Measurements from ENCODE around the gene B4GALNT4.
"Not testable (repeated sequence)": the region's sequence is repeated elsewhere in the genome, so short reads cannot be mapped to it uniquely, and the experiment has no call there.

The B4GALNT4 gene

DNA sequence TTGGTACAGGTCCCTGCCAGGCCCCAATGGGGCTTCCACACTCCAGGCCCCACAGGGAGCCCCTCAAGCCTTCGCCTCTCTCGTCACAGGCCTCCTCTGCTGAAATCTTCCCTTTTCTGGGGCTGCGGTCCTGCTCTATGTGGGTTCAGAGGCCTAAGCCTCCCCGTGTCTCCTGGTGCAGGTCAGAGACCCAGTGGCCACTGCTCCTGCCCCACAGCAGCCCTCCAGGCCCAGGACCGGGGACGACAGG lies 42.8 kb upstream of the B4GALNT4 start:
- ChIA-PET CTCF (no interaction called here), POLR2A (no interaction called here)
- DNase-seq (ENCODE audit: extremely low spot score): no peak
- TF ChIP-seq CTBP1 (IDR thresholded peaks at IDR 0.05; ENCODE audit: borderline replicate concordance) (no peak), ARNT (IDR thresholded peaks at IDR 0.05) (no peak), FOXM1 (IDR thresholded peaks at IDR 0.05; ENCODE audit: borderline replicate concordance) (no peak), ZNF384 (IDR thresholded peaks at IDR 0.05) (no peak)

- no peak for DNase-seq (ENCODE audit: extremely low spot score)
- TF ChIP-seq SP1 (IDR thresholded peaks at IDR 0.05) (no peak), BHLHE40 (IDR thresholded peaks at IDR 0.05; ENCODE audit: borderline replicate concordance) (no peak), HDGF (IDR thresholded peaks at IDR 0.05; ENCODE audit: borderline replicate concordance) (no peak), FOXK2 (IDR thresholded peaks at IDR 0.05) (no peak), NFRKB (IDR thresholded peaks at IDR 0.05) (no peak), ZNF384 (IDR thresholded peaks at IDR 0.05) (no peak), FOXM1 (IDR thresholded peaks at IDR 0.05; ENCODE audit: borderline replicate concordance) (no peak)
- CTCF ChIA-PET: interaction anchor here (0.6 kb wide), 1 partner anchor 17 kb away, joined by 3 read pairs; no protein-coding TSS in a partner anchor
- POLR2A ChIA-PET: interaction anchor here (1.2 kb wide), 1 partner anchor 28 kb away, joined by 5 read pairs; no protein-coding TSS in a partner anchor
Observed at GRCh38 chr11:326842-327580, 42.3 kb upstream of the B4GALNT4 start.

DNA sequence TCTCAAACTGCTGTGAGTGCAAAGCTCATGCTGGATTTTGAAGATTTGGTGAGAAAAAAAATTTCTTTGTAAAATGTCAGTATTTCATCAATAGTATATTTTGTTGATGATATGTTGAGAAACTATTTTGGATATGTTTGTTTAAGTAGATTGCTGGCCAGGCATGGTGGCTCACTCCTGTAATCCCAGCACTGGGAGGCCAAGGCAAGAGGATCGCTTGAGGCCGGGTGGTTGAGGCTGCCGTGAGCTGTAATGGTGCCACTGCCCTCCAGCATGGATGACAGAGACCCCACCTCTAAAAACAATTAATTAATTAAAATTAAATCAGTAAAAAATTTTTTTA lies 41.7 kb upstream of the B4GALNT4 start:
- ChIA-PET CTCF (interaction anchor here (0.6 kb wide), 1 partner anchor 18 kb away, joined by 3 read pairs; no protein-coding TSS in a partner anchor), POLR2A (interaction anchor here (1.2 kb wide), 1 partner anchor 28 kb away, joined by 5 read pairs; no protein-coding TSS in a partner anchor)
- TF ChIP-seq SP1 (IDR thresholded peaks at IDR 0.05) (no peak), BHLHE40 (IDR thresholded peaks at IDR 0.05; ENCODE audit: borderline replicate concordance) (no peak), TARDBP (IDR thresholded peaks at IDR 0.05) (no peak), SUZ12 (IDR thresholded peaks at IDR 0.05) (no peak), HDGF (IDR thresholded peaks at IDR 0.05; ENCODE audit: borderline replicate concordance) (no peak), ARNT (IDR thresholded peaks at IDR 0.05) (no peak), ELF4 (IDR thresholded peaks at IDR 0.05) (no peak), NFRKB (IDR thresholded peaks at IDR 0.05) (no peak), PKNOX1 (IDR thresholded peaks at IDR 0.05) (no peak), CTBP1 (IDR thresholded peaks at IDR 0.05; ENCODE audit: borderline replicate concordance) (no peak), ZNF384 (IDR thresholded peaks at IDR 0.05) (no peak), FOXA1 (IDR thresholded peaks at IDR 0.05) (no peak), FOXM1 (IDR thresholded peaks at IDR 0.05; ENCODE audit: borderline replicate concordance) (no peak)
- DNase-seq (ENCODE audit: extremely low spot score): no peak

GRCh38 chr11:328012-328411 lies 41.3 kb upstream of the B4GALNT4 start:
- CTCF ChIA-PET: no interaction called here
- DNase-seq (ENCODE audit: extremely low spot score): no peak
- POLR2A ChIA-PET: interaction anchor here (1.2 kb wide), 1 partner anchor 27 kb away, joined by 5 read pairs; no protein-coding TSS in a partner anchor
- TF ChIP-seq ELF4 (IDR thresholded peaks at IDR 0.05): no peak
- TF ChIP-seq FOXA1 (IDR thresholded peaks at IDR 0.05): no peak
- no peak for TF ChIP-seq TARDBP (IDR thresholded peaks at IDR 0.05)
- TF ChIP-seq PKNOX1 (IDR thresholded peaks at IDR 0.05): no peak
- TF ChIP-seq SUZ12 (IDR thresholded peaks at IDR 0.05): no peak
- TF ChIP-seq ARNT (IDR thresholded peaks at IDR 0.05): no peak
- TF ChIP-seq L3MBTL2 (conservative IDR thresholded peaks at IDR 0.05): no peak
- TF ChIP-seq FOXK2 (IDR thresholded peaks at IDR 0.05): no peak
- no peak for TF ChIP-seq ZNF384 (IDR thresholded peaks at IDR 0.05)
- no peak for TF ChIP-seq BHLHE40 (IDR thresholded peaks at IDR 0.05; ENCODE audit: borderline replicate concordance)
- no peak for TF ChIP-seq HDGF (IDR thresholded peaks at IDR 0.05; ENCODE audit: borderline replicate concordance)
- TF ChIP-seq LEF1 (IDR thresholded peaks at IDR 0.05; ENCODE audit: borderline replicate concordance): no peak
- no peak for TF ChIP-seq SP1 (IDR thresholded peaks at IDR 0.05)
- TF ChIP-seq FOXM1 (IDR thresholded peaks at IDR 0.05; ENCODE audit: borderline replicate concordance): no peak
- no peak for TF ChIP-seq CTBP1 (IDR thresholded peaks at IDR 0.05; ENCODE audit: borderline replicate concordance)
- TF ChIP-seq NFRKB (IDR thresholded peaks at IDR 0.05): no peak

- DNase-seq (ENCODE audit: extremely low spot score): not testable (repeated sequence)
- POLR2A ChIA-PET: interaction anchor here (1.2 to 1.6 kb wide), 3 partner anchors 11 to 207 kb away, joined by 4 to 5 read pairs (median 5); partner anchors contain the start of gene HRAS
- CTCF ChIA-PET: interaction anchor here (1.6 kb wide), 1 partner anchor 20 kb away, joined by 3 read pairs; no protein-coding TSS in a partner anchor
Observed at GRCh38 chr11:328516-329100, 40.7 kb upstream of the B4GALNT4 start.

DNA sequence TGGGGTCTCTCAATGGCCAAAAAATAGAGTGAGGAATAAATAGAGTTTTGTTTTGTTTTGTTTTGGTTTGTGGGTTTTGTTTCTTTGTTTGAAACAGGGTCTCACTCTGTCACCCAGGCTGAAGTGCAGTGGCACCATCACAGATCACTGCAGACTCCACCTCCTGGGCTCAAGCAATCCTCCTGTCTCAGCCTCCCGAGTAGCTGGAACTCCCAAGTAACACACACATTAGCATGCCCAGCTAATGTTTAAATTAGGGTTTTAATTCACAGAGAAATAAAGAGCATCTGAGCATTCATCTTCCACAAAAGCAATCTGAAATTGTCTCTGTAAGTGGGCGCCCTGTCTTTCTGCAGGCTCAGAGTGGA lies 39.4 kb upstream of the B4GALNT4 start:
- CTCF ChIA-PET: interaction anchor here (1.6 kb wide), 1 partner anchor 19 kb away, joined by 3 read pairs; no protein-coding TSS in a partner anchor
- DNase-seq (ENCODE audit: extremely low spot score): no peak
- TF ChIP-seq SP1 (IDR thresholded peaks at IDR 0.05): no peak
- TF ChIP-seq NFRKB (IDR thresholded peaks at IDR 0.05): no peak
- no peak for TF ChIP-seq SUZ12 (IDR thresholded peaks at IDR 0.05)
- TF ChIP-seq PKNOX1 (IDR thresholded peaks at IDR 0.05): no peak
- TF ChIP-seq ELF4 (IDR thresholded peaks at IDR 0.05): no peak
- TF ChIP-seq L3MBTL2 (conservative IDR thresholded peaks at IDR 0.05): no peak
- no peak for TF ChIP-seq FOXM1 (IDR thresholded peaks at IDR 0.05; ENCODE audit: borderline replicate concordance)
- TF ChIP-seq BHLHE40 (IDR thresholded peaks at IDR 0.05; ENCODE audit: borderline replicate concordance): no peak
- POLR2A ChIA-PET: interaction anchor here (1.2 to 1.6 kb wide), 4 partner anchors 10 to 206 kb away, joined by 3 to 5 read pairs (median 4); partner anchors contain the start of gene HRAS

Measured in HEK293T (cell line).